GM12872 (cell line): Measurements from ENCODE around the gene PARN.

ENCODE experiments used
- TF ChIP-seq, protein P1 (sequence below): IDR thresholded peaks from 3 replicates; pipeline ENCODE4 v1.5.1; 2011; ENCODE audit warnings: low read depth, mild to moderate bottlenecking, low read length, moderate library complexity; ENCODE audit not compliant: insufficient read depth

PARN gene

DNA sequence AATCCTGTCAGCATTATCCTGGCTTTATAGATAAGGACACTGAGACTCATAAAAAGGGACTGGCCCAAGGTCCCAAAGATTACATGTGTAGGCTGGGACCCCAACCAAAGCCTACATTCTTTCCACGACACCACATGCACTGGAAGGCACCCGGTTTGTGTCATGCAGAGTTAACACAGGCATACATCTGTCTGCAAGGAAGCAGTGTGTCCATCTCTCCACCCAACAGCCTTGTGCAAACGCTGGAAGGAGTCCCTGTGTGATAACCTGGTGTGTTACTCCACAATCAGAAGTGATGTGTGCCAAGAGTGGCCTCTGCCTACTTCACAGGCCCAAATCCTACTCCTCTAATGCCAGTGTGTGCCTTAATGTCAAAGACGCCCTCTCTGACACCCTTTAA is 139.8 kb downstream of the PARN start:
- TF ChIP-seq, protein P1, sequence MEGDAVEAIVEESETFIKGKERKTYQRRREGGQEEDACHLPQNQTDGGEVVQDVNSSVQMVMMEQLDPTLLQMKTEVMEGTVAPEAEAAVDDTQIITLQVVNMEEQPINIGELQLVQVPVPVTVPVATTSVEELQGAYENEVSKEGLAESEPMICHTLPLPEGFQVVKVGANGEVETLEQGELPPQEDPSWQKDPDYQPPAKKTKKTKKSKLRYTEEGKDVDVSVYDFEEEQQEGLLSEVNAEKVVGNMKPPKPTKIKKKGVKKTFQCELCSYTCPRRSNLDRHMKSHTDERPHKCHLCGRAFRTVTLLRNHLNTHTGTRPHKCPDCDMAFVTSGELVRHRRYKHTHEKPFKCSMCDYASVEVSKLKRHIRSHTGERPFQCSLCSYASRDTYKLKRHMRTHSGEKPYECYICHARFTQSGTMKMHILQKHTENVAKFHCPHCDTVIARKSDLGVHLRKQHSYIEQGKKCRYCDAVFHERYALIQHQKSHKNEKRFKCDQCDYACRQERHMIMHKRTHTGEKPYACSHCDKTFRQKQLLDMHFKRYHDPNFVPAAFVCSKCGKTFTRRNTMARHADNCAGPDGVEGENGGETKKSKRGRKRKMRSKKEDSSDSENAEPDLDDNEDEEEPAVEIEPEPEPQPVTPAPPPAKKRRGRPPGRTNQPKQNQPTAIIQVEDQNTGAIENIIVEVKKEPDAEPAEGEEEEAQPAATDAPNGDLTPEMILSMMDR, result no peak

DNA sequence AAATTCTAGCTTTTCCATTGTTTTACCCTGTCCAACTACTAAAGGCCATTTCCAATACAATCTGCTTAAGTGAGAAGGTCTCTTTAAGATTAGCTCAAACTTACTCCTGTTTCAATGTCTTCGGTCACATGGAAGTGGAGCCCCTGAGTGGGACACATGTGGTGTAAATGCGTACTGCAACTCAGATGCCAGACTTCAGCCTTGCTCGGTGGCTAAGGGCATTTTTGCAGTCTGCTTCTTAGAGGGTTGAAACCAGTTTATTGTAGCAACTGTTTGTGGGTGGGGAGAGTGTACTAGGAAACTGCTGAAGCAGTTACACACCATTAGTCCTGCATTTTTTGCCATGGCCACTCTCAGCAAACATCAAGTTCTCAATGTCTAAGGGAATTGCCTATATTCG is 140.6 kb downstream of the PARN start:
- TF ChIP-seq, protein P1, result peak; percentile 36; the same call in 2 of the 3 replicates

DNA sequence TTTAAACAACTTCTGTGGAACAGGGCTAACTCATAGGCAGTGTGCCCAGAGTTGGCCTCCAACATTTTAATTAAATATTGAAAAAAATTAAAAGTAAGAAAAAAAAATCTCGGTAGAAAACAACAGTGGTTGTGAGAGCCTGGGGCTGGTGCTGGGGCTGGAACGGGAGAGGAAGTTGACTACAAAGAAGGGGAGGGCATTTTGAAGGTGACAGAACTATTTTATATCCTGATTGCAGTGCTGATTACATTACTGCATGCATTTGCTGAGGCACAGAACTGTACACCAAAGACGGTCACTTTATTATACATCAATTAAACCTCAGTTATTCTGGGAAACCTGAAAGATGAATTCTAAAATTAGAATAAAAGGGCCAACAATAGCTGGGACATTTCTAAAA is 142.5 kb downstream of the PARN start:
- TF ChIP-seq, protein P1, result no peak

DNA sequence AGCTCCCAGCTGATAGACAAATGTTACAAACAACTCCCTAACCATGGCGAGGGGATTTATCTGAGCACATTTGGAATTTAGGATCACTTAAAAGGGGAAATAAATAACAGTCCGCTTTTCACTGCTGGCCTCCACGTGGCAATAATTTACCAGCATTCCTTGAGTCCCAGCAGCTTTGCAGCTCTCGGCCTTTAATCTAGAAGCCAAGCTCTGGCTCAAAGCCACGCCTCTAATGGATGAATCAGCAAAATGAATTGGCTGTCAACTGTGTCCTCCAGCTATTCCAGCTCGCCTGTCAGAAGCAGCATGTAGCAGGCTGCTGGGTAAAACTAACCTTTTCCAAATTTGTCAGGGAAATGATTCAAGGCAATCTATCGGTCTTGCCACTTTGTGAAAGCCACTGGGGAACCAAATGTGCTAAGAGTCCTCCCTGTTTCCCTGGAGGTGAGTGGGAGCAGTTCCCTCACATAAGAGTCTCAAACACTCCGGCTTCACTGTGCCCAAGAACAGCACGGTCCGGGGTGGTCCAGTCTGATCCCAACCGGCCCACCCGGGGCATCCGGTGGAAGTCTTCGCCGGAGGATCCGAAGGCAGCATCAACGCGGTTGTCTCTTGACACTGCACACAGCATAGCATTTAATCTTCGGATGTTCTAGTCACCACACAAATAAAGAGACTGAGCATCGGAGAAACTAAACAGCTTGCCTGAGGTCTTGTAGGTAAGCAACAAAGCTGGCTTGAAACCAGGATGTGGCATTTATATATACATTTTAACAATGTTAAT is 143.3 kb downstream of the PARN start:
- TF ChIP-seq, protein P1, result no peak

DNA sequence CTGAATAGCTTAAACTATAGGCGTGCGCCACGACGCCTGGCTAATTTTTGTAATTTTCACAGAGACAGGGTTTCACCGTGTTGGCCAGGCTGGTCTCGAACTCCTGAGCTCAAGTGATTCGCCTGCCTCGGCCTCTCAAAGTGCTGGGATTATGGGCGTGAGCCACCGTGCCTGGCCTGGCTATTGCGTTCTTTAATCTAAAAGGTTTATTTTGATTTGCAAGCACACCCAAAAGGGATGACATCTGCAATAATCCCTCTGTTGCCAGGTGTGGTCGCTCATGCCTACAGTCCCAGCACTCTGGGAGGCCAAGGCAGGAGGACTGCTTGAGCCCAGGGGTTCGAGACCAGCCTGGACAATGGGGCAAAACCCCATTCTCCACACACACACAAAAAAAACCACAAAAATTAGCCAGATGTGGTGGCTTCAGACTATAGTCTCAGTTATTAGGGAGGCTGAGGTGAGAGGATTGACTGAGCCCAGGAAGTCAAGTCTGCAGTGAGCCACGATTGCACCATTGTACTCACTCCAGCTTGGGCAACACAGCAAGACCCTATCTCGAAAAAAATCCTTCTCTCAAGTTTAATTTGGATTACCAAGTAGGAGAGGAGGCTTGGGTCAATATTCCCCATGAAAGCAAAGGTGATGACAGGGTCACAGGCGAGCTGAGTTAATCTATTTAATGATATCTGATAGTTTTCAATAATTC is 144.1 kb downstream of the PARN start:
- TF ChIP-seq, protein P1, result no peak

DNA sequence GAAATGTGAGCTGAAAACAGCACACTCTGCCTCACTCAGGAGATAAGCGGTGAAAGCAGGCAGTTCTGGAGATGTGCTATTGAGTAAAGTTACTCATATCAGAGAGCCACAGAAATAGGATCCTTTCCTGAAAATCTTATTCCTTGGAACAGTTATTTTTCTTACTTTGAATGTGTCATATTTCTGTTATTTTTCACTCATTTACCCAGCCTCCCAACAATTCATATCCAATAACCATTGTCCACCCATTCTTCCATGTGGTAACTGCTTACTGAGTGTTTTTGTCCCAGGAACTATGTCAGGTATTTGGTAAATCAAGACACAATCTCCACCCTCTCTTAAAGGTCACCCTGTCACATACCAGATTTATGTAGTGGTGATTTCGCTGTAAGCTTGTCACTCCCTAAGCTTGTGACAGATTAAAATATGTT is 144.9 kb downstream of the PARN start:
- TF ChIP-seq, protein P1, result no peak

DNA sequence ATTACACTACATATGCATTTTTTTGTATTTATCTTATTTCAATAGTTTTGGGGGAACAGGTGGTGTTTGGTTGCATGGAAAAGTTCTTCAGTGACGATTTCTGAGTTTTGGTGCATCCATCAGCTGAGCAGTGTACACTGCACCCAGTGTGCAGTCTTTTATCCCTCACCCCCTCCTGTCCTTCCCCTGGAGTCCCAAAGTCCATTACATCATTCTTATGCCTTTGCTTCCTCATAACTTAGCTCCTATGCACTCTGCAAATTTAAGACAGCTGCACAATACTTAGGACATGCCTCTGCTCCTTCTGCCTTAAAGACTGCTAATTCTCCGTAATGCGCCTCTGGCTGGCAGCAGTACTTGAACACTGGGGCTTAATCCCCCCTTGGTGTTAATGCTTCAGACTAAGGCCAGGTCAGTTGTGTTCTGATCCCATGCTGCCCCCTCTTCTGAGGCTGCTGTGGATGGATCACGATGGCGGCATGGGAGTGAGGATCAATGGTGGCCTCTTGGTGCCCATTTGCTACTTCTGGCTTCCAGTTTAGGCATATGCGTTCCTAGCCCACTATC is 146.2 kb downstream of the PARN start:
- TF ChIP-seq, protein P1, result no peak
